Large intestine (tissue), 3 donors: ENCODE measurements around the gene PLEKHG5. TPM values are rescaled to one million over a fixed set of nuclear protein-coding genes. Genes with fewer than 3 reads are reported as not detected.

Experiments used
- DNase-seq, 2 donors: peaks; one replicate each; pipeline versions ENCODE4 v3.0.0 to v3.0.0-alpha.2; 2013
- H3K27ac ChIP-seq: one replicate; pipeline ENCODE4 v1.5.1; 2013; ENCODE audit warnings: low read length
- H3K27me3 ChIP-seq: 2 replicates; pipeline ENCODE4 v1.6.1; 2013; ENCODE audit warnings: low read length; ENCODE audit not compliant: control insufficient read depth, insufficient read depth
- H3K36me3 ChIP-seq: 2 replicates; pipeline ENCODE4 v1.6.1; 2013; ENCODE audit warnings: low read length; ENCODE audit not compliant: control insufficient read depth, insufficient read depth
- H3K4me1 ChIP-seq: one replicate; pipeline ENCODE4 v1.6.1; 2013; ENCODE audit warnings: low read length; ENCODE audit not compliant: control insufficient read depth, insufficient read depth
- H3K4me3 ChIP-seq: one replicate; pipeline ENCODE4 v1.5.1; 2013; ENCODE audit warnings: low read length
- H3K9me3 ChIP-seq: one replicate; pipeline ENCODE4 v1.6.1; 2013; ENCODE audit warnings: mild to moderate bottlenecking, low read depth, low read length, moderate library complexity; ENCODE audit not compliant: control insufficient read depth
- WGBS: methylation state at CpG from one replicate; pipeline ENCODE4 v1.1.5; 2013; ENCODE audit warnings: low lambda C conversion rate; ENCODE audit not compliant: insufficient coverage; 5-methylcytosine and 5-hydroxymethylcytosine counted together
- polyA plus RNA-seq: library from polyadenylated mRNA; unstranded; fragments of 120-200 nt; gene quantifications from one replicate; pipeline ENCODE4 v1.2.1, GENCODE V29; 2013

The PLEKHG5 gene
- polyA plus RNA-seq, 1 donor = 17.2 TPM

DNA sequence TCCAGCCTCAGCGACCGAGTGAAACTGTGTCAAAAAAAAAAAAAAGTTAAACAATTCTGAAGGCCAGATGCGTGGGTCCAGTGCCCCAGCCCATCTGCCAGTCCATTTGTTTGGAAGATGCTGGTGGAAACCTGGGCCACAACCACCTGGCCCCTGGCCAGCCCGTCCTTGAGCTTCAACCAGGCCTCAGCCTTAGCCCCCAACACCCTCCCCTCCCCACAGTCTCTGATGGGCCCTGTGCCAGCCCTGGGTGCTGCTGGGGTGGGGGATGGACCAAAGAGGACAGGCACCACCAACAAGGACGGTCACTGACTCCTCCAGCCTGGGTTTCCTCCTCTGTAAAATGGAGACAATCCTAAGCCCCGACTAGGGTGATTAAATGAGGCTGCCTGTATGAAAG, 19.6 kb upstream of the PLEKHG5 start:
- Histone ChIP-seq H3K4me3 (no peak overlapping the region), H3K36me3 (no peaks in the 10 kb centered on the region), H3K9me3 (no peaks in the 10 kb centered on the region), H3K27ac (no peak overlapping the region), H3K4me1 (peaks cover 4% of the 10 kb centered on the region), H3K27me3 (no peaks in the 10 kb centered on the region)
- DNase-seq = no peak
- WGBS = no CpG with 5 or more reads among the region's 6 CpGs

DNA sequence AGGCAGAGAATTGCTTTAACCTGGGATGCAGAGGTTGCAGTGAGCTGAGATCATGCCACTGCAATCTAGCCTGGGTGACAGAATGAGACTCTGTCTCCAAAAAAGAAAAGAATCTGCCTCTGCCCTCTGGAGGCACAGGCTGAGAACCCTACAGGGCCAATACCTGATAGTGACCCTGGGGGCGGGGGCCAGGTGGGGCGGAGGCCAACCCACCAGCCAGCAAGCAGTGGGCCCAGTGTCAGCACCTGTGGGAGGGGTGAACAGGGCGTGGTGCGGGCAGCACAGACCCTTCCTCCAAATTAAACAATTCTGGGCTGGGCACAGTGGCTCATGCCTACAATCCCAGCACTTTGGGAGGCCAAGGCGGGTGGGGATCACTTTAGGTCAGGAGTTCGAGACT, 19.0 kb upstream of the PLEKHG5 start:
- H3K4me3 ChIP-seq = no peak overlapping the region
- peaks cover 4% of the 10 kb centered on the region for H3K4me1 ChIP-seq
- no peaks in the 10 kb centered on the region for H3K36me3 ChIP-seq
- no peak overlapping the region for H3K27ac ChIP-seq
- no peaks in the 10 kb centered on the region for H3K27me3 ChIP-seq
- no CpG with 5 or more reads among the region's 6 CpGs for WGBS
- H3K9me3 ChIP-seq = no peaks in the 10 kb centered on the region
- no peak for DNase-seq

DNA sequence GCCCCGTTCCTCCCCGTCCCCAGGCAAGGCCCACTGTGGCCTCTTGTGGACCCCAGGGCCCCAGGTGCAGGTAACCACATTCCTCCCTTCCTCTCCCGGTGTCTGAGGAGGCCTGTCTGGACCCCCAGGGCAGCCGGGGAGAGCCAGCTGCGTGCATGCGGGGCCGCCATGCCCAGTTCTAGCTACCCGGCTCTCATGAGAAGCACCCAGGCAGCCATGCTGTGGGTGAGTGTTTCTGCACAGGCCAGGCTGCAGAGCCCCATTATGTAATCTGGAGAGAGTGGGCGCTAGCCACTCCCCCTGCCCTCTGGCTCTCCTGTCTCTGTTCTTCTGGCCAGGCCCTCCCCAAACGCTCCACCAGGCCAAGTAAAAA, 18.4 kb upstream of the PLEKHG5 start:
- Histone ChIP-seq H3K4me1 (peaks cover 4% of the 10 kb centered on the region), H3K27me3 (no peaks in the 10 kb centered on the region), H3K4me3 (no peak overlapping the region), H3K9me3 (no peaks in the 10 kb centered on the region), H3K36me3 (no peaks in the 10 kb centered on the region), H3K27ac (no peak overlapping the region)
- 60% methylated on average over 1 of the region's 10 CpGs for WGBS
- no peak for DNase-seq

DNA sequence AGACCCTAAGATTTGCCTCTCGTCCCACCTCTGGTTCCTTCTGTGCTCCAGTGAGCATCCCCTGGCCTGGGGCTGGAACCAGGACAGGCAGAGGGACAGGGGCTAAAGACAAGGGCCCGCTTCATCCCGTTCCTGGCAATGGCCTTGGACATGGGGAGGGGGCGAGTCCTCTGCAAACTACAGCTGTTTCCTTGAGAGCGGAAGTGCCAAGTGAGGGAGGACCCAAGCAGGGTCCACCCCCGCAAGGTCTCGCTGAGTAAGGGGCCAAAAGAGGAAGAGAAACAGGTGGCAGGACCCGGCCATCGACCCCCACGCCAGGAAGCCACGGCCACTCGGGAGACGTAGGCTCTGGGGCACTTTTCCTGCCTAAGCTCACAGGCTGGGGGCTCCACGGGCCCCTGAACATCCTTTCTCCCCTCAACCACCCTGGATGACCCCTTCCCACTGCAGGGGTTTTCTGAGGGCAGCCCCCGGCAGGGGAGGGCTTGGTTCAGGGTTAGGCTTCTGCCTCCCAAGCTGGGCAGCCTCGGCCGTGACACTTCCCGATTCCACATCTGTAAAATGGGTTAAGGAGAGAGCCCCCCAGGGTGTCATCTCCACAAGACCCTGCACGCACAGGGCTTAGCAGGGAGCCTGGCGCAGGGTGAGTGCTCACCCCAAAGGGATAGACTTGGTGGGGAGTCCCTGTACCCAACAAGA, 17.9 kb upstream of the PLEKHG5 start:
- Histone ChIP-seq H3K9me3 (no peaks in the 10 kb centered on the region), H3K27ac (no peak overlapping the region), H3K4me1 (peaks cover 4% of the 10 kb centered on the region), H3K4me3 (no peak overlapping the region), H3K27me3 (no peaks in the 10 kb centered on the region), H3K36me3 (no peaks in the 10 kb centered on the region)
- DNase-seq = no peak
- no CpG with 5 or more reads among the region's 20 CpGs for WGBS

DNA sequence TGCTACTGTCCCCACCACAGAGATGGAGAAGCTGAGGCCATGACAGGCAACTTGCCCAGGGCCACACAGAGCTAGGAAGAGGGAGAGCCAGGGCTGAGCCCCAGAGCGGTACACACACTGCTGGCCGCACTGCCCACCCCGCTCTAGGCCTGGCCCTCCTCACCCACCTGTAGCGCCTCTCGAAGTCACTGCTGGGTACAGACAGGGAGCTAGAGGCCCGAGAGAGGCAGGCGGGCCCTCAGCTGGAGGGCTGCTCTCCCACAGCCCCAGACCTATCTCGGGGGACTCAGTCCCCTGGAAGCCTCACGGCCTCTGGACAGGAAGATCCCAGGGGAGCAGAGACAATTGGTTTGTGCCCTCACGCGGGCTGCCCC, 17.3 kb upstream of the PLEKHG5 start:
- Histone ChIP-seq H3K9me3 (no peaks in the 10 kb centered on the region), H3K4me3 (no peak overlapping the region), H3K27me3 (no peaks in the 10 kb centered on the region), H3K36me3 (no peaks in the 10 kb centered on the region), H3K4me1 (peaks cover 4% of the 10 kb centered on the region), H3K27ac (no peak overlapping the region)
- DNase-seq = no peak
- no CpG with 5 or more reads among the region's 11 CpGs for WGBS

DNA sequence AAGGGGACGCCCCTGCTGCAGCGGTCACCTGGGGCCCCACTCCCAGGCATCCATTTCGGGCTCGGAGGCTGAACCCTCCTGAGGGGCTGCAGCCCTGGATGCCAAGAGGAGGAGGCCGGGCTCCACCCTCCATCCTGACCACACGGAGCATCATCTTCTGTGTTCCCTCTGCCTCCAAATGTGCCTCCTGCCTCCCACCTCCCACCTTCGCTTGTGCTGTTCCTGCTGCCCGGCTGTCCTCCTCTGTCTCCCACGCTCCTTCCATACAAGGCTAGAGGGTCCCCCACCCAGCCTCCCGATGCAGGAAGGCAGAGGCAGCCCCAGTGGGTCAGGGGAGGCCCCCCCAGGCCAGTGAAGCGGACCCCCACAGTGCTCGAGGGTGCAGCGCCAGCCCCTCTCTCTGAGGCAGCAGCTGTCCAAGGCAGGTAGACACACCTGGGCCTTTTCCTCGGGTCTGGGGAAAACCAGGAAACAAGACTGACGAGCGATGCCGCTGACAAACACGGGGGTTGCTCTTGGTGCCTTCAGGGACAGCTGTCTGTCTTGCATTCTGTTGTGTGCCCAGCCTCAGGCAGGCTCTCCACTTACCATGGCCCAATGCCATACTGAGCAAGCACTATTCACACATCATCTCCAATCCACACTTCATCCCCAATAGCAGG, 16.8 kb upstream of the PLEKHG5 start:
- H3K27ac ChIP-seq = no peak overlapping the region
- WGBS = 100% methylated on average over 2 of the region's 18 CpGs
- no peak for DNase-seq

DNA sequence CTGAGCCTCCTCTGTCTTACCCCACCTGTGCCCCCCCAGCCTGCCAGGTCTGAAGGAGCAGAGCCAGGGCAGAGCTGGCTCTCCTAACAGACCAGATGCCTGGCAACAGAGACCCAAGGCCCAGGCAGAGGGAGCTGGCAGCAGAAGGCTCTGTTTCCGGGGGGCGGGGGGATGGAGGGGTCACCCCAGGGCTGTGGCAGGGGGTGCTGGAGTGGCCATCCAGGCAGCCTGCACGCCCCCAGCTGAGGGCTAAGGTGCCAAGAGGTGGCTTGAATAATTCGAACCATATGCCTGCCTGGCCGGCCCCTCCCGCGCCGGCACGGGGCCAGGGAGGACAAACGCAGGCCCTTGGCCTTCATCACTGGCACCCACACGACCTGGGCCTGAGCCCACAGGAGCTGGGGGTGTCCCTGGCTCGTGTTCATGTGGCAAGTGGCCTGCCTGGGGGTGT, 16.0 kb upstream of the PLEKHG5 start:
- Histone ChIP-seq H3K4me1 (peaks cover 4% of the 10 kb centered on the region), H3K27ac (no peak overlapping the region), H3K4me3 (no peak overlapping the region), H3K36me3 (no peaks in the 10 kb centered on the region), H3K9me3 (no peaks in the 10 kb centered on the region), H3K27me3 (no peaks in the 10 kb centered on the region)
- DNase-seq = no peak
- WGBS = no CpG with 5 or more reads among the region's 12 CpGs

More for the DNA sequence above, 16.8 kb upstream of the PLEKHG5 start:
- H3K9me3 ChIP-seq = no peaks in the 10 kb centered on the region
- H3K4me3 ChIP-seq = no peak overlapping the region
- peaks cover 4% of the 10 kb centered on the region for H3K4me1 ChIP-seq
- no peaks in the 10 kb centered on the region for H3K36me3 ChIP-seq
- no peaks in the 10 kb centered on the region for H3K27me3 ChIP-seq

DNA sequence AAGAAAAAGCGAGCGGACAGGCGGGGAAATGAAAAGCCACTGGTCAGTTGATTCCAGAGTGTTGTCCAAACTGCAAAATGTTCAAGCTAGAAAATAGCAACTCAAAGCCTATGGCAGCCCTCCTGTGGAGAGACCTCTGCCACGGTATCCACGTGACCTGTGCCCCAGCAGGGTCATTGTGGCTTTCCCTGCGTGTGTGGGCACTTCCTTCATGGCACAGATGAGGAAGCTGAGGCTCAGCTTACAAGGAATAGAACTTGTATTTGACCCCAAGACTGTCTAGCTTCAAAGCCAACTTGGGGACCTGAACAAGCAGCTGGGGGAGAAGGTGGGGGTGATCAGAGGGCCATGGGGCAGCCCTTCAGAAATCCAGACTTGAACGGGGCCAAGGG, 15.6 kb upstream of the PLEKHG5 start:
- H3K9me3 ChIP-seq = no peaks in the 10 kb centered on the region
- H3K36me3 ChIP-seq = no peaks in the 10 kb centered on the region
- H3K27ac ChIP-seq = no peak overlapping the region
- WGBS = no CpG with 5 or more reads among the region's 7 CpGs
- H3K4me3 ChIP-seq = no peak overlapping the region
- no peaks in the 10 kb centered on the region for H3K27me3 ChIP-seq
- no peak for DNase-seq
- H3K4me1 ChIP-seq = peaks cover 3% of the 10 kb centered on the region

DNA sequence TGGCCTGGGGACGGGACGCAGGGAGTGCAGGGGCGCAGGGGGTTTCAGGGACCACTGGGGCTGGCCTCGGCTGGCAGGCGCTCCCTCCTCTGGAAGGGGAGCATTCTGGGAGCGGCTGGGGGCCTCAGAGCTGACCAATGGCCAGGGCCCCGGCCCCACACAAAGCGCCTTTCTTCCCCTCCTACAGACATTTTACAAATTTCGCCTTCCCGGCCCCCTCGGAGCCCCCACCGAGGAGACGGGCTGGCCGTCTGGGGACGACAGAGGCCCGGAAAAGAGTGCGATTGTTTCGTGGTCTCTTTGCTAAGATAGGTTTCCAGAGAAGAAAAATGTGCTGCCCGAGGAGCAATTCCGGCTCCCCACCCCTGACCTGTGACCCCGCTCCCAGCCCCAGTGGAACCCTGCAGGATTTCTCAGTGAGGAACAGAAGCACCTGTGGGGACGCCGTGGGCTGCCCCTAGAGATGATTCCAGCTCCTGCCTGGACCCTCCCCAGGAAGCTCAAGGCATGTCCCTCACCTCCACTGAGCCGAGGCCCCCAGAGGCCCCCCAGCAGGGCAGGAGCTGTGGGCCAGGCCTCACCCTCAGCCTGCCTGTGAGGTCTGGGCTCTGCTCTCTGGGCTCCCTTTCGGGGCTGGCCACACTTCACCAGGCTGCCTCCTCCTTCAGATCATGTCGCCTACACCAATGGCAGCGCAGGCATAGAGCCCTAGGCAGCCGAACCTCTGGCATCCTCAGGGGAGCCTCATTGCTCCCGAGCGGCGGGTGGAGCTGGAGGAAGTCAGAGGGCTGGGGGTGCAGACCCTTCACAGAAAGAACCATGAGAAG, 15.0 kb upstream of the PLEKHG5 start:
- WGBS = no CpG with 5 or more reads among the region's 31 CpGs

DNA sequence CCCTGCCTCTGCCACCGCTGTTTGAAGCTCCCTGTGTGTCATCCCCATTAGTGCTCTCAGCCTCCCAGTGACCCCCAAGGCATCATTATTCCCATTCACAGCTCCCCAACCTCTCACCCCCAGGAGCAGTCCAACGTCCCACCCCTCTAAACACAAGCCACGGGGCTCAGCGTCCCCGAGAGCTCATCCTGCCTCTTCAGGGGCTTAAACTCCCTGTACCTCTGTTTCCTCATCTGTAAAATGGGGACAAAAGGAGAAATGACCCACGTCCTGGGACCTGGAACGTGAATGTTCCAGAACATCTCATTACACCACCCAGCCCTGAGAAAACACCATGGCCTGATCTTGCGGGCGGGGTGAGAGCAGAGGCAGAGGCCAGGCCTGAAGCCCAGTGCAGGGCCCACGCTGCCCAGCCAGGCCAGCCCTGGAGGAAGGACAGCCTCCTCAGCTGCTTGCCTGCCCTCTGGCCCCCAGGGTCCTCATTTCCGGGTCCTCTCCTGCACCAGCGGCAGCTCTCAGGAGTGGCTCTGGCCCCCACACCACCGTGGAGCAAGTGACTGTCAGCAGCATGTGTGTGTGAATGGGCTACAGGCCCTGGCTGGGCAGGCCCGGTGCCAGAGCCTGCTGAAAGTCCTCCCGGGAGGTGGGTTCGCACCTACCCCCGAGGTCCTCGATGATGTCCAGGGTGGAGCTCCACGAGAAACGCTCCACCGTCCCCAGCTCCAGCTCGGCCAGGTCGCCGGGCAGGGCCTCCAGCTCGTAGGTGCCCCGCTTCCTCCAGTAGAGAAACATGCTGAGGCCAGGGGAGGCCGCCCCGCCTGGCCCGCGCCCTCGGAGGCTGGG, 14.1 kb upstream of the PLEKHG5 start:
- no peaks in the 10 kb centered on the region for H3K36me3 ChIP-seq
- no peak for DNase-seq
- H3K27ac ChIP-seq = no peak overlapping the region
- no peak overlapping the region for H3K4me3 ChIP-seq
- WGBS = no CpG with 5 or more reads among the region's 31 CpGs
- peaks cover 5% of the 10 kb centered on the region for H3K27me3 ChIP-seq
- H3K9me3 ChIP-seq = no peaks in the 10 kb centered on the region
- no peaks in the 10 kb centered on the region for H3K4me1 ChIP-seq

More for the DNA sequence above, 15.0 kb upstream of the PLEKHG5 start:
- H3K4me1 ChIP-seq = no peaks in the 10 kb centered on the region
- H3K9me3 ChIP-seq = no peaks in the 10 kb centered on the region
- no peak for DNase-seq
- H3K36me3 ChIP-seq = no peaks in the 10 kb centered on the region
- H3K4me3 ChIP-seq = no peak overlapping the region
- H3K27me3 ChIP-seq = no peaks in the 10 kb centered on the region
- H3K27ac ChIP-seq = no peak overlapping the region
